ENCODE measurements around the gene NCOA3.
"Not testable (repeated sequence)": the region's sequence is repeated elsewhere in the genome, so short reads cannot be mapped to it uniquely, and the experiment has no call there.

The NCOA3 gene

GRCh38 chr20:47456041-47456537 lies 45.6 kb upstream of the NCOA3 start:
- DNase-seq (ENCODE audit: low spot score) = no peak
- in situ Hi-C loops (cut with MboI; ENCODE audit: low pct_unique_long_range_greater_than_20kb, low sequenced_read_pairs, unreplicated experiment) = no loop called here
- TF ChIP-seq CTCF (IDR thresholded peaks at IDR 0.05; ENCODE audit: extremely low read depth, insufficient read depth, missing control alignments) = no peak

- DNase-seq (ENCODE audit: low spot score) = no peak
- in situ Hi-C loops (cut with MboI; ENCODE audit: low pct_unique_long_range_greater_than_20kb, low sequenced_read_pairs, unreplicated experiment) = no loop called here
- no peak for TF ChIP-seq CTCF (IDR thresholded peaks at IDR 0.05; ENCODE audit: extremely low read depth, insufficient read depth, missing control alignments)
These were observed 44.5 kb upstream of the NCOA3 start for GRCh38 chr20:47456952-47457724.

GRCh38 chr20:47458280-47459050 lies 43.2 kb upstream of the NCOA3 start:
- in situ Hi-C loops (cut with MboI; ENCODE audit: low pct_unique_long_range_greater_than_20kb, low sequenced_read_pairs, unreplicated experiment); DNase-seq (ENCODE audit: low spot score): not testable (repeated sequence)

GRCh38 chr20:47459344-47460073 lies 42.2 kb upstream of the NCOA3 start:
- DNase-seq (ENCODE audit: low spot score) = no peak
- TF ChIP-seq CTCF (IDR thresholded peaks at IDR 0.05; ENCODE audit: extremely low read depth, insufficient read depth, missing control alignments) = no peak
- in situ Hi-C loops (cut with MboI; ENCODE audit: low pct_unique_long_range_greater_than_20kb, low sequenced_read_pairs, unreplicated experiment) = no loop called here

- DNase-seq (ENCODE audit: low spot score); in situ Hi-C loops (cut with MboI; ENCODE audit: low pct_unique_long_range_greater_than_20kb, low sequenced_read_pairs, unreplicated experiment): not testable (repeated sequence)
These were observed 41.0 kb upstream of the NCOA3 start for GRCh38 chr20:47460761-47461112.

- TF ChIP-seq CTCF (IDR thresholded peaks at IDR 0.05; ENCODE audit: extremely low read depth, insufficient read depth, missing control alignments) = no peak
- no peak for DNase-seq (ENCODE audit: low spot score)
- in situ Hi-C loops (cut with MboI; ENCODE audit: low pct_unique_long_range_greater_than_20kb, low sequenced_read_pairs, unreplicated experiment) = no loop called here
These were observed 40.5 kb upstream of the NCOA3 start for GRCh38 chr20:47461120-47461685.

- DNase-seq (ENCODE audit: low spot score); in situ Hi-C loops (cut with MboI; ENCODE audit: low pct_unique_long_range_greater_than_20kb, low sequenced_read_pairs, unreplicated experiment): not testable (repeated sequence)
These were observed 39.8 kb upstream of the NCOA3 start for GRCh38 chr20:47461906-47462305.

Data from GM13977 (cell line).